Subcutaneous abdominal adipose tissue (tissue), 5 donors: ENCODE results near the gene DPYSL4.

Experiments
- H3K27ac ChIP-seq: one replicate; pipeline ENCODE4 v1.7.0; 2013; ENCODE audit warnings: low read depth, mild to moderate bottlenecking, inconsistent platforms, low read length, moderate library complexity
- H3K27me3 ChIP-seq, 5 donors: one replicate each; pipeline ENCODE4 v1.7.0; 2013; ENCODE audit warnings: low read length in 5 of 5, inconsistent platforms in 1 of 5; ENCODE audit not compliant: control insufficient read depth in 5 of 5, insufficient read depth in 4 of 5
- H3K36me3 ChIP-seq, 5 donors: one replicate each; pipeline ENCODE4 v1.7.0; 2013; ENCODE audit warnings: low read length in 5 of 5; ENCODE audit not compliant: control insufficient read depth in 5 of 5, insufficient read depth in 5 of 5
- H3K4me1 ChIP-seq, 5 donors: one replicate each; pipeline ENCODE4 v1.7.0; 2013; ENCODE audit warnings: low read length in 5 of 5, mild to moderate bottlenecking in 3 of 5, moderate library complexity in 1 of 5; ENCODE audit not compliant: control insufficient read depth in 5 of 5, insufficient read depth in 5 of 5
- H3K4me3 ChIP-seq, 5 donors: one replicate each; pipeline ENCODE4 v1.7.0; 2013; ENCODE audit warnings: low read length in 5 of 5, low read depth in 1 of 5
- H3K9ac ChIP-seq, 5 donors: one replicate each; pipeline ENCODE4 v1.7.0; 2013; ENCODE audit warnings: low read length in 5 of 5, mild to moderate bottlenecking in 4 of 5, moderate library complexity in 3 of 5
- H3K9me3 ChIP-seq, 5 donors: one replicate each; pipeline ENCODE4 v1.7.0; 2013; ENCODE audit warnings: low read length in 5 of 5; ENCODE audit not compliant: control insufficient read depth in 5 of 5
- donor health status: healthy.
- donor health status: healthy.
- donor health status: healthy.
- donor health status: healthy.
- donor health status: healthy.

Gene DPYSL4

DNA sequence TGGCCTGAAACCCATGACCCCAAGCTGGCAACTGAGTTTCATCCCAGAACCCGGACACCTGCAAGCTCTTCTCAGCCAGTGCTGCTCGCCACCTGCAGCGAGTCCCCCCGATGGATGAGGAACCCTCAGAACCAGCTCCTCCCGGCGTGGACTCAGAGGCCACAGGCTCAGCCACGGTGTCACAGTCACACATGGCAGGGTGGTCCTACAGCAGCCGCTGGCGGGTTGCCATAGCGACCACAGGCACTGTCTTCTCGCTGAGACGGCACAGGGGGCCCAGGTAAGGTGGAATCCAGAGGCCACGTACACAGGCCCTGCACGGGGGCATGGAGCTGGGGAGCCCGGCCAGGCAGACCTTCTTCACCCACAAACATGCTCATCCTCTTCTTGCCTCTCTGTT is 53.4 kb downstream of the DPYSL4 start:
- H3K36me3 ChIP-seq = peaks cover 0 to 4% (median 0%) of the 10 kb centered on the region in 5 donors
- H3K4me1 ChIP-seq = peaks cover 0 to 14% (median 0%) of the 10 kb centered on the region in 5 donors
- H3K9ac ChIP-seq = no peak overlapping the region
- no peak overlapping the region for H3K27ac ChIP-seq
- H3K9me3 ChIP-seq = no peaks in the 10 kb centered on the region
- H3K4me3 ChIP-seq = no peak overlapping the region
- peaks cover 0 to 4% (median 0%) of the 10 kb centered on the region in 5 donors for H3K27me3 ChIP-seq

DNA sequence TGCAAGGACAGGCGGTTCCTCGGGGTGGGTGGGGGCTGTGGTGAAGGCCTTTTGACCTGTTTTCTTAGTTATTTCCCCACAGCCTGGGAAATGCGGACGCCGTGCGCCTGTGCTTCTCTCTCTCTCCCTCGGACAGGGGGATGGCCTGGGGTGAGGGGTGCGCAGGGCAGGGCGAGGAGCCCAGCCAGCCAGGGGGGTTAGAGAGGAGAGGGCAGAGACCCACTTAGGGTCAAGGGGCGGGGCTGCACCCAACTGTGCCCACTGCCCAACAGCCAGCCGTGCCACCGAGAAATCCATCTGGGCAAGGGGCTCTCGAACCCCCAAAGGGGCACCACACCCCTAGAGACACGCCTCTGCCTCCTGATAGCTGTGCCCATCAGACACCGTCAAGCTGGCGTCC is 53.8 kb downstream of the DPYSL4 start:
- Histone ChIP-seq H3K4me1 (peaks cover 0 to 14% (median 0%) of the 10 kb centered on the region in 5 donors), H3K27ac (no peak overlapping the region), H3K36me3 (peaks cover 0 to 2% (median 0%) of the 10 kb centered on the region in 5 donors), H3K9me3 (no peaks in the 10 kb centered on the region), H3K9ac (no peak overlapping the region), H3K4me3 (no peak overlapping the region), H3K27me3 (peaks cover 0 to 4% (median 0%) of the 10 kb centered on the region in 5 donors)

DNA sequence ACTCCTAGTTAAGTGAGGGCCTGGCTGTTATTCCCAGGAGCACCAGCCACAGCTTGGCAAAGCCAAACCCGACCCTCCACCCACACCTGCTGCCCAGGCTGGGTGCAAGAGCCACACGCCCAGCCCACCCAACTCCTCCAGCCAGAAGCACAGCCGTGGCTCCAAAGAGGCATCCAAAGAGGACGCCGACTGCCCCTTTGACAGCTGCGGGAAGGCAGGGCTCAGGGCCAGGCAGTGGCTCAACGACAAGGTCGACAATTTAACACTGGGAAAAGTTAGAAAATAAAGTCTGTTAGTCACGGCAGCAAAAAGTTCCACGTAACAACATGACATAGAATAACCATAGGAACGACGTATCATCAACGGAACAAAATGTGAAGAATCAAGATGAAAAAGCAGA is 54.3 kb downstream of the DPYSL4 start:
- H3K36me3 ChIP-seq = no peaks in the 10 kb centered on the region
- H3K9ac ChIP-seq = no peak overlapping the region
- no peaks in the 10 kb centered on the region for H3K9me3 ChIP-seq
- peaks cover 0 to 14% (median 0%) of the 10 kb centered on the region in 5 donors for H3K4me1 ChIP-seq
- H3K4me3 ChIP-seq = no peak overlapping the region
- peaks cover 0 to 4% (median 0%) of the 10 kb centered on the region in 5 donors for H3K27me3 ChIP-seq
- no peak overlapping the region for H3K27ac ChIP-seq

DNA sequence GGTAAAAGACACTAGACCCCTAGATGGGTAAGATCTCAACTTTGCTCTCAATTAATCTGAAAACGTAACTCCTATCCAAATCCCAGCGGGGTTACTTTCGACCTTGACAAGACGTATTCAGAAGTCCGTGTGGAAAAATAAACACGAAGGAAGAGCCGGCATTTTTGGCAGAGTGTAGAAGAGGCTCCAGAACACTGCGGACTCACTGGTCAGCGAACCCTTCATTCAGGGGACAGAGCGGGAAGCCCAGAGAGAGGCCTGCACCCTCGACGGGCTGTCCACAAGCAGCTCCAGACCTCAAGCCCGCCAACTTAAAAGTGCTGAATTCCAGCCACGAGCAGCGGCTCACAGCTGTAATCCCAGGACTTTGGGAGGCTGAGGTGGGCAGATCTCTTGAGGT is 54.7 kb downstream of the DPYSL4 start:
- Histone ChIP-seq H3K27me3 (peaks cover 0 to 4% (median 0%) of the 10 kb centered on the region in 5 donors), H3K27ac (no peak overlapping the region), H3K4me1 (peaks cover 0 to 14% (median 0%) of the 10 kb centered on the region in 5 donors), H3K36me3 (no peaks in the 10 kb centered on the region), H3K9me3 (no peaks in the 10 kb centered on the region), H3K9ac (no peak overlapping the region), H3K4me3 (no peak overlapping the region)

DNA sequence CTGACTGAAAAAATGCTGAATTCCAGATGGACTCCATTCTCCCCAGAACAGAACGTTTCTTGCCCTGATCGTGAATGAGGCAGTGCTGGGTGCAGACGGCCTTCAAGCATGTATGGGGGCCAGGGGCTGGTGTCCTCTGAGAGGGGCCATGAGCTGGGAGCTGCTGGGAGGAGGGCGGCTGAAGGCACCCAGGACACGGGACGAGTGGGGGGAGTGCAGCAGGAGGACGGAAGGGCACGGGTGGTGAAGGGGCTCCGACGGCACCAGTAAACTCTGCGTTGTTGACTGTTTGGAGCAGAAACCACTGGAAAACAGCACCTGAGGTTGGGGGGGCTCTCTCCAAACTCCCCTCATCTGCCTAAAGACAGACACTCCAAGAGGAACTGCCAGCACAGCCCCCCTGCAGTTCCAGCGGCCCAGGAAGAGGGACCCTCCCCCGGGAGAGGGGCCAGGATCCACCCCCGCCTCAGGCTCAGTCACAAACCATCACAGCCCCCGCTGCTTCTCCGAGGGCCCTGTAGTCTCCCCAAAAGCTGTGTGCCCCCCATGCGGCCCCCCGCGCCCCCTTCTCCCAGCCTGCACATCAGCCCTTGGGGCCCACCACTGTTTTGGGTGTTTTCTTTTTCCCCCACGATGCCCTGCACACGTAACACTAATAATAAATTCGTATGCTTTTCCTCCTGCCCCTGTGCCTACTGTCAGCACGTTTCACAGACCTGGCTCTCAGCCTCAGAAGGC is 55.5 kb downstream of the DPYSL4 start:
- no peak overlapping the region for H3K4me3 ChIP-seq
- no peaks in the 10 kb centered on the region for H3K9me3 ChIP-seq
- H3K27me3 ChIP-seq = peaks cover 0 to 4% (median 0%) of the 10 kb centered on the region in 5 donors
- no peak overlapping the region for H3K9ac ChIP-seq
- no peak overlapping the region for H3K27ac ChIP-seq
- no peaks in the 10 kb centered on the region for H3K36me3 ChIP-seq
- H3K4me1 ChIP-seq = peaks cover 0 to 14% (median 0%) of the 10 kb centered on the region in 5 donors

DNA sequence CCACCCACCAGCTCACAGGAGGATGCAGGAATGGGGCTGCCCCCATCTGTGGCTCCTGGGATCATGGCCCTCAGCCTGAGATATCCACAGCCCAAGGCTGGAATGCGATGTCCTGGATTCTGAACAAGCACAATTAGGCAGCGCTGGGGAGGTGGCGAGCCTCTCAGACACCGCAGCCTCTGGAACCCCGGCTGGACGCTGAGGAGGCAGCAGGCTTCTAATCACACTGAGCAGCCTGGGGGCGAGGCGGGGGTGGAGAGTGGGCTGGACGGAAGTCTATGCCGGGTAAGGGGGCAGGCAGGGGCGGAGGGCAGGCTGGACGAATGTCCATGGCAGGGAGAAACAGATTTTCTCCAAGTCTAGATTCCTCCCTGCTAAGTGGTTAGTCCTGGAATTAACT is 56.4 kb downstream of the DPYSL4 start:
- peaks cover 0 to 5% (median 0%) of the 10 kb centered on the region in 5 donors for H3K27me3 ChIP-seq
- no peak overlapping the region for H3K9ac ChIP-seq
- H3K4me3 ChIP-seq = no peak overlapping the region
- H3K9me3 ChIP-seq = no peaks in the 10 kb centered on the region
- peaks cover 0 to 8% (median 0%) of the 10 kb centered on the region in 5 donors for H3K4me1 ChIP-seq
- no peaks in the 10 kb centered on the region for H3K36me3 ChIP-seq
- H3K27ac ChIP-seq = no peak overlapping the region

DNA sequence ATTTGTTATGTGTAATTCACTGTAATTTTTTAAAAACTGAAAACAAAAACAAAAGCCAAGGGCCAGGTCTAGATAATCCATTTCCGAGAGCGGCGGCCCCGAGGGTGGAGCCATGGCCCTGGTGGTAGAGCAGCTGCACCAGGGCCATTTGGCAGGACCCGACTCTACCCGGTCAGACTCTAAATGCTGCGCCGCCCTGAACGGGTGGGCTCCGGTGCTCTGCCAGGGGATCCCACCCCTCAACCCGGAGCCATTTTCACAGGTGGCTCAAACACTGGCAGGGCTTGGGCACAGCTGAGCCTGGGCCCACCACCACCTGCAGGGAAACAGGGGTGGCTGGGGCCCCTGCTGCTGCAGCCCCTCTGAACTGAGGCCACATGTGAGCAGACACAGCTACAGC is 56.9 kb downstream of the DPYSL4 start:
- H3K9me3 ChIP-seq = no peaks in the 10 kb centered on the region
- no peak overlapping the region for H3K4me3 ChIP-seq
- peaks cover 0 to 5% (median 0%) of the 10 kb centered on the region in 5 donors for H3K27me3 ChIP-seq
- peaks cover 0 to 8% (median 4%) of the 10 kb centered on the region in 5 donors for H3K4me1 ChIP-seq
- no peak overlapping the region for H3K27ac ChIP-seq
- H3K9ac ChIP-seq = no peak overlapping the region
- no peaks in the 10 kb centered on the region for H3K36me3 ChIP-seq

DNA sequence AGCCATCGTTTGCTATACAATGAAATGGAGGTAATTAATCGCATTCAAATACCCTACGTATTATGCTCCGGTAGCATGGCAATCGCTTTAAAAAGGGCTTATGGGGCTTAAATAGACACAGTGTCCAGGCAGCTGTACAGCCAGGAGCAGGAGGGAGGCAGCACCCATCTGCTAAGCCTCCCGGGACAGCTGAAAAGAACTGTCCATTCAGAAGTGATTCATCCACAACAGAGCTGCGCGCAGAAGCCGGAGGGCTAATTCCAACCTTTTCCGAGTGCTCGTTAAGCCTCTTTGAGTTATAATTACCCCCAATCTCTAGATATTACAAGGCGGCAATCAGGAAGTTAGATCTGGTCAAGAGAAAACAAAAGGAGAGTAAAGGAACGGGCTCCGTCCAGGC is 58.3 kb downstream of the DPYSL4 start:
- Histone ChIP-seq H3K9me3 (no peaks in the 10 kb centered on the region), H3K27me3 (peaks cover 0 to 12% (median 0%) of the 10 kb centered on the region in 5 donors), H3K27ac (no peak overlapping the region), H3K4me1 (peaks cover 0 to 10% (median 6%) of the 10 kb centered on the region in 5 donors), H3K4me3 (no peak overlapping the region), H3K9ac (no peak overlapping the region), H3K36me3 (no peaks in the 10 kb centered on the region)

DNA sequence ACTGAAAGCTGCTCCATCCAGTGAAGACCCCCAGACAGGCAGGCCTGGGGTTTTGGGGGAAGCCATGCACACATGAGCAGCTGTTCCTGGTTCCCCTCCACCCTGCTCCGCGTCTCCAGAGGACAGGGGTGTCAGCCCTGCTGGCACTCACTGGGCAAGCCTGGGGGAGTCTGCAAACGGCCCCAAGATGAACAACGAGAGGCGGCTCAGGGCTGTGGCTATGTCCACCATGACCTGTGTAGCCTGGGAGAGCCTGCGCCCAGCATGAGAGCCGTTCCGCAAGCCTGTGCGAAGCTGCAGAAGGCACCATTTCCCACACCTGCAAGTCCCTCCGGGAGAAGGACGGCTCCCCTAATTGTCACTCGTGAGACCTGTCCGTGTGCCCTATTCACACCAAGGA is 59.5 kb downstream of the DPYSL4 start:
- Histone ChIP-seq H3K4me1 (peaks cover 0 to 13% (median 9%) of the 10 kb centered on the region in 5 donors), H3K36me3 (no peaks in the 10 kb centered on the region), H3K9ac (no peak overlapping the region), H3K27ac (no peak overlapping the region), H3K4me3 (no peak overlapping the region), H3K27me3 (peaks cover 0 to 12% (median 0%) of the 10 kb centered on the region in 5 donors), H3K9me3 (no peaks in the 10 kb centered on the region)

DNA sequence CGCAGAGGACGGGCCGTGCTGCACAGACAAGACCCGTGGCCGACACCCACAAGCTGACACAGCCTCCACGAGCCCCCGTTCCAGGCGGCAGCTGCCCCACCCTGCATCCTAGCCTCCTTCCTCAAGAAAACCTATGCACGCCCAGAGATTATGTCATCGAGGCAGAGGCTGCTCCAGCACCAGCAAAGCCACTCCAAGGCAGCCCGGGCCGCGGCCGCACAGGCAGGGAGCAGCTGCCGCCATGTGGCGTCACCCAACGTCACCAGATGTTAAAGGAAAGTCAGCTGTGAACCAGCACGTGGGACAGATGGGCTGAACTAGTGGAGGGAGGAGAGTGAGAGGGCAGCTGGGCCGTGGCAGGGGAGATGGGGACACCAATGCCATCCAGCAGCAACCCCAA is 61.2 kb downstream of the DPYSL4 start:
- no peak overlapping the region for H3K27ac ChIP-seq
- H3K9ac ChIP-seq = no peak overlapping the region
- H3K4me3 ChIP-seq = no peak overlapping the region
- no peaks in the 10 kb centered on the region for H3K9me3 ChIP-seq
- peaks cover 0 to 13% (median 9%) of the 10 kb centered on the region in 5 donors for H3K4me1 ChIP-seq
- H3K27me3 ChIP-seq = peaks cover 0 to 12% (median 0%) of the 10 kb centered on the region in 5 donors
- H3K36me3 ChIP-seq = no peaks in the 10 kb centered on the region
